ENCODE measurements around the gene PCDH19.
A peak's percentile ranks its signal among the peaks of the same experiment; 100 is the strongest.

- peak; percentile 63 for TF ChIP-seq CTCF (IDR thresholded peaks at IDR 0.05)
- no peak for TF ChIP-seq EZH2 (IDR thresholded peaks at IDR 0.05)
These were observed 3.2 kb upstream of the PCDH19 start for GRCh38 chrX:100413229-100413628.
